ENCODE results near the gene EXOSC7. TPM values are rescaled to one million over a fixed set of nuclear protein-coding genes. Genes with fewer than 3 reads are reported as not detected.
"Not testable (repeated sequence)": the region's sequence is repeated elsewhere in the genome, so short reads cannot be mapped to it uniquely, and the experiment has no call there.

Gene EXOSC7
- total RNA-seq, 1 donor from 2014 or later, result 56.2 TPM

DNA sequence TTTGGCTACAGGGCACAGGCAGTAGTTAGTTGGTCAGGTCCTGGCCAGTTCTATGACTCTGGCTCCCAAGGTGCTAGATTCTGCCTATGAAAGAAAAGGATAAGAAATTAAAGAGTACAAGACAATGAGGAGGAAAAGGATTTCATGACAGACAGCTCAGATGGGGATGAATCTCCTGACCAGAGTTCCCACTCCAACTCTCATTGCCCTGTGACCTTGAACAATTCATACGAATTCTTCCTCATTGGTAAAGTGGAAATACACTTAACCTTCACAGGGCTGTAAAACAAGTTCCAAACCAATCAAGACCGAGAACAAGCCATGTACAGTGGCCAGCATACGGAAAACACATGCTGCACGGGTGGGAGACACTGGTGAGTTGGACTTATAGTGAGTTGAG lies 73.8 kb downstream of the EXOSC7 start:
- Histone ChIP-seq H3K4me3 (no peak overlapping the region), H3K27ac (no peak overlapping the region), H3K27me3 (no peaks in the 10 kb centered on the region), H3K9me3 (no peaks in the 10 kb centered on the region), H3K4me1 (peaks cover 13% of the 10 kb centered on the region), H3K36me3 (no peaks in the 10 kb centered on the region)
- no peak for DNase-seq (ENCODE audit: extremely low spot score in 2 of 2)
- TF ChIP-seq, protein P1, sequence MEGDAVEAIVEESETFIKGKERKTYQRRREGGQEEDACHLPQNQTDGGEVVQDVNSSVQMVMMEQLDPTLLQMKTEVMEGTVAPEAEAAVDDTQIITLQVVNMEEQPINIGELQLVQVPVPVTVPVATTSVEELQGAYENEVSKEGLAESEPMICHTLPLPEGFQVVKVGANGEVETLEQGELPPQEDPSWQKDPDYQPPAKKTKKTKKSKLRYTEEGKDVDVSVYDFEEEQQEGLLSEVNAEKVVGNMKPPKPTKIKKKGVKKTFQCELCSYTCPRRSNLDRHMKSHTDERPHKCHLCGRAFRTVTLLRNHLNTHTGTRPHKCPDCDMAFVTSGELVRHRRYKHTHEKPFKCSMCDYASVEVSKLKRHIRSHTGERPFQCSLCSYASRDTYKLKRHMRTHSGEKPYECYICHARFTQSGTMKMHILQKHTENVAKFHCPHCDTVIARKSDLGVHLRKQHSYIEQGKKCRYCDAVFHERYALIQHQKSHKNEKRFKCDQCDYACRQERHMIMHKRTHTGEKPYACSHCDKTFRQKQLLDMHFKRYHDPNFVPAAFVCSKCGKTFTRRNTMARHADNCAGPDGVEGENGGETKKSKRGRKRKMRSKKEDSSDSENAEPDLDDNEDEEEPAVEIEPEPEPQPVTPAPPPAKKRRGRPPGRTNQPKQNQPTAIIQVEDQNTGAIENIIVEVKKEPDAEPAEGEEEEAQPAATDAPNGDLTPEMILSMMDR (IDR thresholded peaks at IDR 0.05), result no peak
- TF ChIP-seq POLR2AphosphoS5 (IDR thresholded peaks at IDR 0.05; ENCODE audit: insufficient read depth in 1 of 2, low read depth in 1 of 2) (no peak), POLR2A (IDR thresholded peaks at IDR 0.05) (no peak)
- intact Hi-C loops (cut with DNase I), result no loop called here

DNA sequence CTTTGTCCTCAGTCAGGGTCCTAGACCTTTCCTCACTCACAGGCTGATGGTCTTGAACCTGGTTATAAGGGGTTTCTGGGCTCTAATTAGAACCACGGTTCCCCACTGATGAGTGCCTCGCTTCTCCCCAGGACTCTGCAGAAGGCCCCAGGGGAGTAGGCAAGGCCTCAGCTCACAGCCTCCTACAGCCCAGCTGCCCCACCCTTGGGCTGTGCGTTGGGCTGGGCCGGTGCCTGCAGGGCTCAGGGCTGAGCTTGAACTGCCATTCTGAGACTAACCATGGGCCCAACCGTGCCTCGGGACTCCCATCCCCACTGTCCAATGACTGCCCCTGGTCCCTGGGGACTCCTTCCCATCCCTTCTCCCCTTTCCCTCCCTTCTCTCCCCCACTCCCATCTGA lies 75.6 kb downstream of the EXOSC7 start:
- Histone ChIP-seq H3K9me3 (no peaks in the 10 kb centered on the region), H3K27ac (no peak overlapping the region), H3K4me3 (no peak overlapping the region), H3K27me3 (no peaks in the 10 kb centered on the region), H3K4me1 (peaks cover 31% of the 10 kb centered on the region), H3K36me3 (no peaks in the 10 kb centered on the region)
- no peak for DNase-seq (ENCODE audit: extremely low spot score in 2 of 2)
- intact Hi-C loops (cut with DNase I), result no loop called here
- TF ChIP-seq POLR2AphosphoS5 (IDR thresholded peaks at IDR 0.05; ENCODE audit: insufficient read depth in 1 of 2, low read depth in 1 of 2), result no peak
- TF ChIP-seq, protein P1 (IDR thresholded peaks at IDR 0.05), result no peak
- TF ChIP-seq POLR2A (IDR thresholded peaks at IDR 0.05), result no peak

DNA sequence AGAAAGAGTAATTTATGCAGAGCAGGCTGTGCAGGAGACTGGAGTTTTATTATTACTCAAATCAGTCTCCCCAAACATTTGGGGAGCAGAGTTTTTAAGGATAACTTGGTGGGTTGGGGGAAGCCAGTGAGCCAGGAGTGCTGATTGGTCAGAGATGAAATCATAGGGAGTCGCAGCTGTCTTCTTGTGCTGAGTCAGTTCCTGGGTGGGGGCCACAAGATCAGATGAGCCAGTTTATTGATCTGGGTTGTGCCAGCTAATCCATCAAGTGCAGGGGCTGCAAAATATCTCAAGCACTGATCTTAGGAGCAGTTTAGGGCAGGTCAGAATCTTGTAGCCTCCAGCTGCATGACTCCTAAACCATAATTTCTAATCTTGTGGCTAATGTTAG lies 77.8 kb downstream of the EXOSC7 start:
- DNase-seq (ENCODE audit: extremely low spot score in 2 of 2); intact Hi-C loops (cut with DNase I); H3K4me3 ChIP-seq; H3K27me3 ChIP-seq; H3K36me3 ChIP-seq; H3K27ac ChIP-seq; H3K9me3 ChIP-seq: not testable (repeated sequence)
- H3K4me1 ChIP-seq, result peaks cover 38% of the 10 kb centered on the region

GRCh38 chr3:45054196-45054857 lies 78.3 kb downstream of the EXOSC7 start:
- H3K4me1 ChIP-seq, result peaks cover 38% of the 10 kb centered on the region
- peak overlapping the region; percentile 15 for H3K27ac ChIP-seq
- intact Hi-C loops (cut with DNase I), result no loop called here
- no peaks in the 10 kb centered on the region for H3K27me3 ChIP-seq
- TF ChIP-seq POLR2AphosphoS5 (IDR thresholded peaks at IDR 0.05; ENCODE audit: insufficient read depth in 1 of 2, low read depth in 1 of 2) (no peak), POLR2A (IDR thresholded peaks at IDR 0.05) (no peak)
- TF ChIP-seq, protein P1 (IDR thresholded peaks at IDR 0.05), result no peak
- no peaks in the 10 kb centered on the region for H3K36me3 ChIP-seq
- no peaks in the 10 kb centered on the region for H3K9me3 ChIP-seq
- H3K4me3 ChIP-seq, result no peak overlapping the region
- DNase-seq (ENCODE audit: extremely low spot score in 2 of 2), result no peak

- Histone ChIP-seq H3K36me3 (no peaks in the 10 kb centered on the region), H3K4me1 (peaks cover 38% of the 10 kb centered on the region), H3K27ac (peak overlapping the region; percentile 15), H3K9me3 (no peaks in the 10 kb centered on the region), H3K27me3 (no peaks in the 10 kb centered on the region), H3K4me3 (no peak overlapping the region)
- no peak for DNase-seq (ENCODE audit: extremely low spot score in 2 of 2)
- TF ChIP-seq, protein P1 (IDR thresholded peaks at IDR 0.05), result no peak
- TF ChIP-seq POLR2AphosphoS5 (IDR thresholded peaks at IDR 0.05; ENCODE audit: insufficient read depth in 1 of 2, low read depth in 1 of 2), result no peak
- no peak for TF ChIP-seq POLR2A (IDR thresholded peaks at IDR 0.05)
- intact Hi-C loops (cut with DNase I), result no loop called here
Measured at GRCh38 chr3:45055032-45055410, 79.0 kb downstream of the EXOSC7 start.
